Loucy (cell line): ENCODE measurements around the gene RAD51D.

ENCODE experiments used
- H2AFZ ChIP-seq: fragments of 200-600 bp; sonication (generic); 2 replicates; pipeline ENCODE4 v1.6.0; 2016; ENCODE audit warnings: antibody characterized with exemption, mild to moderate bottlenecking, low read length, moderate library complexity
- H3F3A ChIP-seq: fragments of 200-600 bp; 2 replicates; pipeline ENCODE4 v1.6.0; 2016; ENCODE audit warnings: antibody characterized with exemption, low read depth, mild to moderate bottlenecking
- H3K27me3 ChIP-seq: fragments of 200-600 bp; sonication (generic); 2 replicates; pipeline ENCODE4 v1.6.1; 2014; ENCODE audit warnings: low read length, mild to moderate bottlenecking; ENCODE audit not compliant: insufficient read depth, poor library complexity, severe bottlenecking
- H3K36me3 ChIP-seq: fragments of 200-600 bp; sonication (generic); 2 replicates; pipeline ENCODE4 v1.6.1; 2016; ENCODE audit warnings: low read length; ENCODE audit not compliant: insufficient read depth
- H3K4me1 ChIP-seq: fragments of 200-600 bp; sonication (generic); 2 replicates; pipeline ENCODE4 v1.5.1; 2014; ENCODE audit warnings: low read length, mild to moderate bottlenecking; ENCODE audit not compliant: insufficient read depth, poor library complexity, severe bottlenecking
- H3K4me2 ChIP-seq: fragments of 200-600 bp; sonication (generic); 2 replicates; pipeline ENCODE4 v1.6.0; 2014; ENCODE audit warnings: antibody characterized with exemption, low read length, low read depth, mild to moderate bottlenecking; ENCODE audit not compliant: poor library complexity, severe bottlenecking
- H3K4me3 ChIP-seq: fragments of 200-600 bp; sonication (generic); 2 replicates; pipeline ENCODE4 v1.5.1; 2014; ENCODE audit warnings: low read length, mild to moderate bottlenecking, mixed read lengths; ENCODE audit not compliant: poor library complexity, severe bottlenecking
- H3K79me2 ChIP-seq: fragments of 200-600 bp; sonication (generic); 2 replicates; pipeline ENCODE4 v1.6.1; 2014; ENCODE audit warnings: low read length; ENCODE audit not compliant: insufficient read depth
- H3K9ac ChIP-seq: fragments of 200-600 bp; sonication (generic); 2 replicates; pipeline ENCODE4 v1.6.0; 2014; ENCODE audit warnings: mild to moderate bottlenecking, low read depth, low read length, moderate library complexity; ENCODE audit not compliant: poor library complexity, severe bottlenecking
- H3K9me2 ChIP-seq: fragments of 200-600 bp; sonication (generic); replicated peaks from 2 replicates; pipeline ENCODE4 v1.6.1; 2016; ENCODE audit warnings: low read depth, low read length, mixed read lengths
- H3K9me3 ChIP-seq: fragments of 200-600 bp; sonication (generic); 2 replicates; pipeline ENCODE4 v1.6.1; 2014; ENCODE audit warnings: mild to moderate bottlenecking, antibody characterized with exemption, low read length, low read depth; ENCODE audit not compliant: insufficient read depth
- H4K20me1 ChIP-seq: fragments of 200-600 bp; sonication (generic); 2 replicates; pipeline ENCODE4 v1.6.0; 2014; ENCODE audit warnings: antibody characterized with exemption, low read length, mild to moderate bottlenecking; ENCODE audit not compliant: insufficient read depth, poor library complexity, severe bottlenecking
- CTCF ChIP-seq: fragments of 200-600 bp; sonication (generic); conservative IDR thresholded peaks from 2 replicates; pipeline ENCODE4 v1.5.1; 2014; ENCODE audit warnings: mild to moderate bottlenecking, antibody characterized with exemption, low read length
- EZH2phosphoT487 ChIP-seq: fragments of 200-600 bp; IDR thresholded peaks from 2 replicates; pipeline ENCODE4 v1.6.1; 2018; ENCODE audit warnings: antibody characterized with exemption, mild to moderate bottlenecking, moderate library complexity, borderline replicate concordance

Gene RAD51D

GRCh38 chr17:35147375-35147905, 27.8 kb upstream of the RAD51D start, which contains the start of gene UNC45B:
Gene UNC45B (plus strand): TSS chr17:35147817. CDS start chr17:35148264, 447 bp downstream.
- no peak within 1 kb of the TSS for H3K4me3 ChIP-seq
- H3K36me3 ChIP-seq, result no peaks in the 10 kb centered on the region
- no peaks in the 10 kb centered on the region for H4K20me1 ChIP-seq
- H3K9ac ChIP-seq, result no peak within 1 kb of the TSS
- H3K79me2 ChIP-seq, result no peaks in the 10 kb centered on the region
- H3K4me1 ChIP-seq, result no peaks in the 10 kb centered on the region
- H3K4me2 ChIP-seq, result no peak within 1 kb of the TSS
- H3K9me3 ChIP-seq, result no peaks in the 10 kb centered on the region
- no peaks in the 10 kb centered on the region for H3K27me3 ChIP-seq
- no peaks in the 10 kb centered on the region for H3K9me2 ChIP-seq
- no peak within 1 kb of the TSS for H2AFZ ChIP-seq
- H3F3A ChIP-seq, result no peaks in the 10 kb centered on the region
- TF ChIP-seq EZH2phosphoT487 (no peak), CTCF (no peak)

GRCh38 chr17:35146214-35146833, 26.7 kb upstream of the RAD51D start:
- Histone ChIP-seq H3F3A (no peaks in the 10 kb centered on the region), H3K79me2 (peaks cover 7% of the 10 kb centered on the region), H3K36me3 (no peaks in the 10 kb centered on the region), H3K4me1 (no peaks in the 10 kb centered on the region), H3K9me2 (no peaks in the 10 kb centered on the region), H3K4me2 (no peak overlapping the region), H3K9ac (no peak overlapping the region), H4K20me1 (no peaks in the 10 kb centered on the region), H2AFZ (no peak overlapping the region), H3K27me3 (no peaks in the 10 kb centered on the region), H3K9me3 (no peaks in the 10 kb centered on the region), H3K4me3 (no peak overlapping the region)
- no peak for TF ChIP-seq EZH2phosphoT487
- TF ChIP-seq CTCF, result no peak

GRCh38 chr17:35144840-35145239, 25.2 kb upstream of the RAD51D start:
- H3K9me2 ChIP-seq, result no peaks in the 10 kb centered on the region
- H3F3A ChIP-seq, result no peaks in the 10 kb centered on the region
- H3K9ac ChIP-seq, result no peak overlapping the region
- no peak overlapping the region for H3K4me2 ChIP-seq
- H3K79me2 ChIP-seq, result peaks cover 21% of the 10 kb centered on the region
- no peak overlapping the region for H2AFZ ChIP-seq
- H3K27me3 ChIP-seq, result no peaks in the 10 kb centered on the region
- peaks cover 12% of the 10 kb centered on the region for H3K4me1 ChIP-seq
- peaks cover under 1% of the 10 kb centered on the region for H4K20me1 ChIP-seq
- no peak overlapping the region for H3K4me3 ChIP-seq
- H3K36me3 ChIP-seq, result no peaks in the 10 kb centered on the region
- H3K9me3 ChIP-seq, result no peaks in the 10 kb centered on the region
- TF ChIP-seq CTCF (no peak), EZH2phosphoT487 (no peak)
